DOHH2 (cell line): ENCODE measurements around the gene MDM4.

Experiments used
- EZH2phosphoT487 ChIP-seq: fragments of 200-600 bp; sonication (generic); IDR thresholded peaks from 2 replicates; pipeline ENCODE4 v1.6.1; 2017; ENCODE audit warnings: borderline replicate concordance, mild to moderate bottlenecking, antibody characterized with exemption, low read length, moderate library complexity, mixed read lengths
- TF ChIP-seq, protein P1 (sequence below): fragments of 200-600 bp; sonication (generic); IDR thresholded peaks from one replicate; pipeline ENCODE4 v1.5.1; 2014; ENCODE audit warnings: antibody characterized with exemption, mild to moderate bottlenecking, low read depth, low read length; ENCODE audit not compliant: poor library complexity, severe bottlenecking

DNA sequence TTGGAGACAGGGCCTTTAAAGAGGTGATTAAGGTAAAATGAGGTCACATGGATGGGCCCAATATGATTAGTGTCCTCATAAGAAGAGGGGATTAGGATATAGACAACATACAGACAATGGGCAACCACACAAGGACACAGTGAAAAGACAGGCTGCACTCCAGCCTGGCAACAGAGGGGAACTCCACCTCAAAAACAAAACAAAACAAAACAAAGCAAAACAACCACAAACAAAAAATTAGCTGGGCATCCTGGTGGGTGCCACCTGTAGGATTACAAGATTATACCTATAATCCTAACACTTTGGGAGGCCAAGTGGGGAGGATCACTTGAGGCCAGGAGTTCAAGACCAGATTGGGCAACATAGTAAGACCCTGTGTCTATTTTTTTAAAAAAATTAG lies 4.8 kb upstream of the MDM4 start:
- TF ChIP-seq, protein P1, sequence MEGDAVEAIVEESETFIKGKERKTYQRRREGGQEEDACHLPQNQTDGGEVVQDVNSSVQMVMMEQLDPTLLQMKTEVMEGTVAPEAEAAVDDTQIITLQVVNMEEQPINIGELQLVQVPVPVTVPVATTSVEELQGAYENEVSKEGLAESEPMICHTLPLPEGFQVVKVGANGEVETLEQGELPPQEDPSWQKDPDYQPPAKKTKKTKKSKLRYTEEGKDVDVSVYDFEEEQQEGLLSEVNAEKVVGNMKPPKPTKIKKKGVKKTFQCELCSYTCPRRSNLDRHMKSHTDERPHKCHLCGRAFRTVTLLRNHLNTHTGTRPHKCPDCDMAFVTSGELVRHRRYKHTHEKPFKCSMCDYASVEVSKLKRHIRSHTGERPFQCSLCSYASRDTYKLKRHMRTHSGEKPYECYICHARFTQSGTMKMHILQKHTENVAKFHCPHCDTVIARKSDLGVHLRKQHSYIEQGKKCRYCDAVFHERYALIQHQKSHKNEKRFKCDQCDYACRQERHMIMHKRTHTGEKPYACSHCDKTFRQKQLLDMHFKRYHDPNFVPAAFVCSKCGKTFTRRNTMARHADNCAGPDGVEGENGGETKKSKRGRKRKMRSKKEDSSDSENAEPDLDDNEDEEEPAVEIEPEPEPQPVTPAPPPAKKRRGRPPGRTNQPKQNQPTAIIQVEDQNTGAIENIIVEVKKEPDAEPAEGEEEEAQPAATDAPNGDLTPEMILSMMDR: no peak
- TF ChIP-seq EZH2phosphoT487: no peak
